GM18511 (cell line): Measurements from ENCODE around the gene KAT6B.

Experiments used
- ATAC-seq: cut with Tn5 transposase; IDR thresholded peaks from one replicate; pipeline ENCODE4 v1.9.1; 2021; ENCODE audit warnings: mild to moderate bottlenecking, moderate library complexity; ENCODE audit not compliant: unreplicated experiment

KAT6B gene

DNA sequence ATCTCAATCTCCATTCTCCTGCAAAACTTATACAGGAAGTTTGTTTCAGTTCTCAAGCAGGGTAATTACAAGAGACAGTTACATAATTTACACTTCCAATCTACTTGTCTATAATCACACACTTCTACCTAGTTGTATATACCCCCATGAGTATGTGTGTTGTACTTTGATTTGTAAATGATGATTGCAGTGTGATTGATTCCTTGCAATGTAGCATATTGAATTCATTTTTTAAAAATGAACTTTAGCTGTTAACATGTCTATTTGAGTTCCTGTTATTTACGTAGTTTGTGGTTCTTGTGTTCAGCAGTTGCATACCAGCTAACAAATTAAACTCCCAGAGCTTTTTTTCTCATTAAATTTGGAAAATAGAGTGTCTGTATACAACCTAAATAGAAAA, 182.6 kb downstream of the KAT6B start:
- ATAC-seq, result no peak

DNA sequence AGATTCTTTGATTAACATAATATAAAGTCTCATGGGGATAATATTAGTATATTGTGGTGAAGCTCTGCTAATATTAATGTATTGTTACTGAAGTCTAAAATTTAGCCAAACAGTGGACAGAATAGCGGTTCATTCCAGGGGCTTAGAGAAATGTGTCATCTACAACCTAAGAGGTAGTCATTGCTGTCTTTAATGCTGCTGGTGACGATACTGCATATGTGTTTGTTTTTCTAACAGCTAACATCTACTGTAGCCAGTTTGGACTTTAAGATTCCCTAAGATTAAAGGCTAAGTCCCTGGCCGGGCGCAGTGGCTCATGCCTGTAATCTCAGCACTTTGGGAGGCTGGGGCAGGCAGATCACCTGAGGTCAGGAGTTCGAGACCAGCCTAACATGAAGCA, 183.0 kb downstream of the KAT6B start:
- ATAC-seq, result no peak

DNA sequence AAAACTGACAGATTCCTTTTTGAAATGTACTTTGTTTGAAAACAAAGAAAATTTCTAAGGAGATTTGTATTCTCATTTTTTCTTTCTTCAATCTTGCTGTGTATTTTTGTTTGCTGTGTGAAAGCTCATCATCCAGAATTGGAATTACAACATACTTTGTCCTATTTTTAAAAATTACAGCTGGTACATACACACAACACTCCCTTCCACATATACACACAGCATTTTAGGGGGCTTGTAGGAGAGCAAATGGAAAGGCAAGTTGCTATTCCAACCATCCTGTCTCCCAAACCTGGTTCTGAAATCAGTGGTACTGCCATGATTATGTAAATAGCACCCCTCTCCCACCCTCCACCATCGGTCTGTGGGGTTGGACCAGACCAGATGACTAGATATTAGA, 184.0 kb downstream of the KAT6B start:
- ATAC-seq, result no peak

DNA sequence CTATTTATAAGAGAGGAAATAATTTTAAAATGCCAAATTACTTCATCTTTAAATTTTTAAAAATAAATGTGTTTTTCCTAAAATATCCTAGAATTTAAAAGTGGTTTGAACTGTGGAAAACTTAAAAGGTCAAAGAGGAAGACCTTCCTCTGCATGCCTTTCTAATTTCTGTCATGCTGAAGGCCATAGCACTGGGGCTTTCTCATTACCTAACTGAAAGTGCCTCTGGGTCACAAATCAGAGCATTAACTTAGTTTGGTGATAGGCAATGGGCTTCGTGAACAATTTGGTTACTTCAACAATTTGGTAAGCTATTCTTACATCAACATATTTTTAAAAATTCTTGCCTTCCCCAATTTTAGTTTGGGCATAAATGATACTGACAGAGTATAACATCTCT, 184.8 kb downstream of the KAT6B start:
- no peak for ATAC-seq

GRCh38 chr10:75012471-75012870, 186.1 kb downstream of the KAT6B start:
- ATAC-seq, result no peak

DNA sequence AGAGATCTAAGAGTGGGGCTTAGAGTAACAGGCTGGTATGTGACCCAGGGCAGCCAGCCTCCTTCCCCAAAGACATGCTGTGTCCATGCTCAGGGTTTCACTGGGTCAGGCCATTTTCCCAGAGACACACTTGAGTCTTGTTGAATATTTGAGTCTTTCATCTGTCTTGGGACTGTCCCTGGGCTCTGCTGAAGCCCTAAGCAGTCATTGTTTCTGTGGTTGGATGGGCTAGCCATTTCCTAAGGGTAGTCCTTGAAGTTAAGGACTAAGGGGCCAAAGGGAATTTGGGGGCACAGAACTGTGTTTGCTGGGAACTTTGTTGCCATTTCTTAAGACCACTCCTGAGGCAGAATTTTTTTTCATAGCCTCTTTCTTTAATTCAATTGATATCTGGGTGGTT, 186.6 kb downstream of the KAT6B start:
- ATAC-seq, result no peak

DNA sequence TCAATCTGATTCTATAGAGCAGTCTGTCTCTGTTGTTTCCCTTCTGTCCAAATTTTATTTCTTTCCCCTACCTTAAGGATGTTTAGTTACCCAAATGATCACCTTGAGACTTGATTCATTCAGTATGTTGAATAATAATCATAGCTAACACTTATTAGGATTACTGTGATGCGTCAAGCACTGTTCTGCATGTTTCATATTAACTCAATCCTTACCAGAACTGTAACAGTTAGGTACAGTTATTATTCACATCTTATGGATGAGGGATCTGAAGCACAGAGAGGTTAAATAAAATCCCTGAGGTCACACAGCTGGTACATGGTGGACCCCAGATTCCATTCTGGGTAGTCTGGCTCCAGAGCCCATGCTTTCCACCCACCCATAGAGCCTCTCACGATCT, 187.1 kb downstream of the KAT6B start:
- no peak for ATAC-seq

GRCh38 chr10:75014516-75015230, 188.3 kb downstream of the KAT6B start:
- ATAC-seq, result no peak

DNA sequence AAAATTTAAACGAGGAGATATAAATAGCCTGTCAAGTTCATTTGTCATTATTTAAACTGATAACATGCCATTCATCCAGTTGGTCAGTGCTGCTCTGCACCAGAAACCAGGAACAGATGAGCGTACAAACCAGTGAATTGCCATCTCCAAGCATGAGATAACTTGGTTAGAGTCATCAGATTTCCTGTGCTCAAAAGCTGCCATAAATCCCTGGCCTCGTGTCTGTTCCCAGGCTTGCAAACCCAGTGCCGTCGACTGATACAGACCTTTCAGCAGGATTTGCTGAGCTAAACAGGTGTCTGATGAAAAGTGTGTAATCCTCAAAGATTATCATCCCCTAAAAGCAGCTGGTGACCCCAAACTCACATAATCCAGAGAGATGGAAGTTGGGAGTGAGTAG, 189.0 kb downstream of the KAT6B start:
- ATAC-seq, result no peak

DNA sequence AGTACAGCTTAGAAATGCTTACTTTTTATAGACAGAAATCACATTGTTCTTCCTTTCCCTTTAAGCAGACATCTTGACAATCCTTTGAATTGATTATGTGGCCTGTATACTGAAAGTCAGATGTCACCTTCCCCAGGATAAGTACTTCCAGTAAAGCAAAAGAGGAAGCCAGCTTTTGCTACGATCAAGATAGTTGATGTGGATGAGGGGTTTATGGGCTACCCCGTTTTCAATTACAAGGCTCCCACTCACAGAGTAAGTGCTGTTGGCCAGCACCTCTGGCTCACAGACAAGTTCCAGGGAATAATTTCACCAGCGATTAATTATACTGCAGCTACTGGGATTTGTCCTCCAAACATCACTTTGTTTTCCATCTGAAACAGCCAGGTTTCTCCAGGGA, 189.9 kb downstream of the KAT6B start:
- ATAC-seq, result no peak

DNA sequence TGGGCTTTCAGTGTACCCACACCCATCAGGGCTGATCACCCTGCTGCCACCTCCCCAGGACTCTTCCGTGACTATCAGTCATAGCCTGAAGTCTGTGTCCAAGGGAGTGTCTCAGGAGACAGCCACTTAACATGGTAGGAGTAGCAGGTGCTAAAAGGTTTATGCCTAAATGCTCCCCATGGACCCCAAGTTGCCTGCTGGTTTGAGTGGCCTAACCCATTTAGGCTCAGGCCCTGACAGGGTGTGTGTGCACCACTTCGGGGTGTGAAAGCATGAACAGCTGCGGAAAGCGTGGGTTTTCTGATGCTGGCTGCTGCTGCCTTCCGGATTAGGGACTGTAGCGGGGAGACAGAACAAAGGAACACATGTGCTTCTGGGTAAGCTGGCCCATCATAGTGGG, 191.9 kb downstream of the KAT6B start:
- ATAC-seq, result no peak

DNA sequence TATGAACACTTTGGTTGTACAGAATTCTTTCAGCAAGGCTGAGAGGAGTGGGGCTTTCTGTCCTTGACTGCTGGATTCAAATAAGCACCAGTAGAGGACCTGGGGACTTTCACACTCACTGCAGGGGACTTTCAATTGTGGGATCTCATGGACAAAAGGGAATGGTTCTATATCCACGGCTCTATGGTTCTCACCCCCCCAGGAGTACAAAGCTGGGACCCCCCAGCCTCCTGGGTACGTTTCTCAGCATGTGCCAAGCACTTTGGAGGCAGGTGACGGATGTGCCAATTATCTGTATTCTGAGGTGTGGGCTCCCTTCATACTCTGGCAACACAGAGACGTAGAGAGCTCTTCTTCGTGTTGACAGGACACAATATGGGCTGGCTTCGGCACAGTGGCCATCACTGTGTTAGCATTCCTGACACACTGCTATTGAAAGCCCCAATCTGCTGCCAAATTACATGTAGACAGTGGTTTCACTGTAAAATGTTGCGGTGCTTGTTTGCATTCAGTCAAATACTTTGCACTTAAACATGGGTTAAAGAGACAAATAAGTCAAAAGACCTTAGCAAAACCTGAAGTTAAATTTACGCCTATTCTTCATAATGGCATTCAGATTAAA, 192.4 kb downstream of the KAT6B start:
- no peak for ATAC-seq

- ATAC-seq, result no peak
These were observed 193.0 kb downstream of the KAT6B start for GRCh38 chr10:75019370-75019769.

- no peak for ATAC-seq
These were observed 193.8 kb downstream of the KAT6B start for GRCh38 chr10:75020168-75020567.

GRCh38 chr10:75021379-75022249, 195.2 kb downstream of the KAT6B start:
- ATAC-seq, result no peak

GRCh38 chr10:75023074-75023473, 196.7 kb downstream of the KAT6B start:
- ATAC-seq, result no peak

DNA sequence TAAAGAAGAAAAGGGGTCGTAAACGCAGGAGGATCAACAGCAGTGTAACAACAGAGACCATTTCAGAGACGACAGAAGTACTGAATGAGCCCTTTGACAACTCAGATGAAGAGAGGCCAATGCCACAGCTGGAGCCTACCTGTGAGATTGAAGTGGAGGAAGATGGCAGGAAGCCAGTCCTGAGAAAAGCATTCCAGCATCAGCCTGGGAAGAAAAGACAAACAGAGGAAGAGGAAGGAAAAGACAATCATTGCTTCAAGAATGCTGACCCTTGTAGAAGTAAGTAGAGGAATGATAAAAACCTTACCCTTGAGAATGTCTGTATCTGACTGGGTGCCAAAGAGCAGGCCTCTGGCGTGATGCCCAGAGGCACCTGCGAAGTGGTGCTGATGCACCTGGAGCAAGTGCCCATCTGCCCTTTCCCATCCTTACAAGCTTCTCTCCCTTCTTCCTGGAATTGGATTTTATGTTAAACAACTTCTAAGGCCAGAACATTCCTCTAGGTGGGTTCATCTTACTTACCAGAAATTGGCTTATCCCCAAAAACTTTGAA, 198.6 kb downstream of the KAT6B start:
- no peak for ATAC-seq

- ATAC-seq, result no peak
These were observed 201.6 kb downstream of the KAT6B start for GRCh38 chr10:75028049-75028448.

- no peak for ATAC-seq
These were observed 202.3 kb downstream of the KAT6B start for GRCh38 chr10:75028748-75029147.

- no peak for ATAC-seq
These were observed 203.0 kb downstream of the KAT6B start for GRCh38 chr10:75029420-75029819.

GRCh38 chr10:75029857-75030256, 203.5 kb downstream of the KAT6B start:
- ATAC-seq, result no peak

DNA sequence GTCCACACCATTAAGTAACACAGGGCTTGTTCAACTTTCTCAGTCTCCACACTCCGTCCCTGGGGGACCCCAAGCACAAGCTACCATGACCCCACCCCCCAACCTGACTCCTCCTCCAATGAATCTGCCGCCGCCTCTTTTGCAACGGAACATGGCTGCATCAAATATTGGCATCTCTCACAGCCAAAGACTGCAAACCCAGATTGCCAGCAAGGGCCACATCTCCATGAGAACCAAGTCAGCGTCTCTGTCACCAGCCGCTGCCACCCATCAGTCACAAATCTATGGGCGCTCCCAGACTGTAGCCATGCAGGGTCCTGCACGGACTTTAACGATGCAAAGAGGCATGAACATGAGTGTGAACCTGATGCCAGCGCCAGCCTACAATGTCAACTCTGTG, 204.0 kb downstream of the KAT6B start:
- no peak for ATAC-seq
